ENCODE data around the gene NDST1. TPM values are rescaled to one million over a fixed set of nuclear protein-coding genes. Genes with fewer than 3 reads are reported as not detected.

Gene NDST1
- polyA plus RNA-seq, 1 donor from 2014 or later: 3.1 TPM

DNA sequence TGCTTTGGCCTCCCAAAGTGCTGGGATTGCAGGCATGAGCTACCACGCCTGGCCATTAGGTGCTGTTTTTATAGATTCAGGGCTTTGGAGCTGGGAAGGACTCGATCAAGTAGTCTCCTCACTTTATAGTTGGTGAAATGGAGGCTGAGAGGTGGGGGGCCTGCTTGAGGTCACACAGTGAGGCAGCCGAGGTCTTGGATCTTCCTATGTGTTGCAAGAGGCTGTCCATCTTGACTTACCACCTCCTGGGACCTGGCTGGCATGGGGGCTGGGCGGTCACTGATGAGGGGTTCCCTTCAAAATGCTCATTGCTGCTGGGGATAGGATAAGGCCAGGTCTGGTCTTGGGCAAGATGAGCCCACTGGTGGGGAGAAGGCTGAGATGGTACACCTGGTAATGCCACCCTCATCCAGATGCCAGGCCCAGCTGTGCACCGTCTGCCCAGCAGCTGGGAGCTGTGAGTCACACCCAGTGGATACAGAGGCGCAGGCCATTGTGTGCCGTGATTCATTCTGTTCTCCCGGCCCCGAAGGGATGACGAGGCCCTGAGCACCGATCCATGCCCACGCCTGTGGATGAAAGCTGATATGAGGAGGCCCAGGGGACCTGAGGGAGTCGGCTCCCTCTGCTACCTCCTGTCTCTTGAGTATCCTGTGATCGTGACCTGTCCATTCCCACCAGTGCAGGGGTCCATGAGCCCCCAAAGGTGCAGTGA lies 10.5 kb upstream of the NDST1 start:
- Mint-ChIP-seq H3K4me1 (peaks cover 2 to 11% (median 8%) of the 10 kb centered on the region in 3 donors), H3K36me3 (peaks cover 6% of the 10 kb centered on the region), H3K27ac (no peak overlapping the region), H3K4me3 (no peak overlapping the region), H3K27me3 (no peaks in the 10 kb centered on the region), H3K9me3 (no peaks in the 10 kb centered on the region)

- H3K36me3 Mint-ChIP-seq: peaks cover 6% of the 10 kb centered on the region
- H3K4me3 Mint-ChIP-seq: no peak overlapping the region
- peak overlapping the region in 1 of 3 donors; percentile 63 for H3K27ac Mint-ChIP-seq
- H3K4me1 Mint-ChIP-seq: peaks cover 2 to 11% (median 8%) of the 10 kb centered on the region in 3 donors
- H3K27me3 Mint-ChIP-seq: no peaks in the 10 kb centered on the region
- H3K9me3 Mint-ChIP-seq: no peaks in the 10 kb centered on the region
Observed at GRCh38 chr5:150497989-150498317, 10.0 kb upstream of the NDST1 start.

DNA sequence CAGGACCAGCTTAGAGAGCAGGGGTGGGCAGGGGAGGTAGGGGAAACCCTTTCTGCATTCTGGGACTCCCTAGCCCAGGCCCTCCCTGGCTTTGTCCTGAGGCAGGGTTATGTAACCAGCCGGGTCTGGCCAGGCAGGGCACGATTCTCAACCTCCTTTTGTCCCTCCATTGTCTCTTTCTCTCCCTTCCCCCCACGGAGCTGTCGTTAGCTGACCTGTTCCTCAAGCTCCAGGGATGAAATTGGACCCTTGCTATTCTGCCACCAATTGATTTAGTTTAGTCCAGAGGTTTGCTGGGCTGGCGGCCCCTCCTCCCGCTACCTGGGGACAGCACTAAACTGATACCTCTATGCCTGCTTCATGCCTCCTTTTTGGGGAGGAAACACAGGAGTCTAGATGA lies 9.4 kb upstream of the NDST1 start:
- Mint-ChIP-seq H3K4me1 (peaks cover 2 to 11% (median 8%) of the 10 kb centered on the region in 3 donors), H3K27ac (peak overlapping the region in 1 of 3 donors; percentile 63), H3K4me3 (no peak overlapping the region), H3K27me3 (no peaks in the 10 kb centered on the region), H3K36me3 (peaks cover 6% of the 10 kb centered on the region), H3K9me3 (no peaks in the 10 kb centered on the region)

DNA sequence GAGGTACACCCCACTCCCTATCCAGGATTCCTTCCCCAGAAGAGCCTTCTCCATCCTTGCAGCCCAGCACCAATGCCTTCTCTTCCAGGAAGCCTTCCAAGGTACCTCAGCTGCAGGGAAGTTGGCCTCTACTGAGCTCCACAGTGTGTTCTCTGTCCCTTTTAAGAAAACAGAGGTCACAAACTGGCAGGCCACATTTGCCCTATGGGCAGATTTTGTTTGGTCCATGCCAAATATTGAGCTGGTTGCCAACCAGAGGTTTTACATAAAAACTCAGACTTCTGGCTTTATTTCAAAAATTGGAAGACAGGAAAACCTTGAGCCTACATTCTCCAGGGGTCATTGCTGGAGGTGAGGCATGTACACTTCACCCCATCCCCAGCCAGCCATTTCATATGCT lies 9.0 kb upstream of the NDST1 start:
- H3K4me1 Mint-ChIP-seq: peaks cover 2 to 11% (median 8%) of the 10 kb centered on the region in 3 donors
- peaks cover 6% of the 10 kb centered on the region for H3K36me3 Mint-ChIP-seq
- H3K27ac Mint-ChIP-seq: no peak overlapping the region
- H3K9me3 Mint-ChIP-seq: no peaks in the 10 kb centered on the region
- no peaks in the 10 kb centered on the region for H3K27me3 Mint-ChIP-seq
- H3K4me3 Mint-ChIP-seq: peak overlapping the region in 1 of 4 donors; percentile 17

GRCh38 chr5:150499437-150499956 lies 8.4 kb upstream of the NDST1 start:
- Mint-ChIP-seq H3K4me3 (peak overlapping the region in 1 of 4 donors; percentile 39), H3K27me3 (no peaks in the 10 kb centered on the region), H3K27ac (no peak overlapping the region), H3K36me3 (peaks cover 6% of the 10 kb centered on the region), H3K9me3 (no peaks in the 10 kb centered on the region), H3K4me1 (peaks cover 2 to 11% (median 8%) of the 10 kb centered on the region in 3 donors)

- Mint-ChIP-seq H3K27ac (no peak overlapping the region), H3K4me1 (peaks cover 2 to 11% (median 8%) of the 10 kb centered on the region in 3 donors), H3K27me3 (no peaks in the 10 kb centered on the region)
Observed at GRCh38 chr5:150500328-150500841, 7.5 kb upstream of the NDST1 start.

DNA sequence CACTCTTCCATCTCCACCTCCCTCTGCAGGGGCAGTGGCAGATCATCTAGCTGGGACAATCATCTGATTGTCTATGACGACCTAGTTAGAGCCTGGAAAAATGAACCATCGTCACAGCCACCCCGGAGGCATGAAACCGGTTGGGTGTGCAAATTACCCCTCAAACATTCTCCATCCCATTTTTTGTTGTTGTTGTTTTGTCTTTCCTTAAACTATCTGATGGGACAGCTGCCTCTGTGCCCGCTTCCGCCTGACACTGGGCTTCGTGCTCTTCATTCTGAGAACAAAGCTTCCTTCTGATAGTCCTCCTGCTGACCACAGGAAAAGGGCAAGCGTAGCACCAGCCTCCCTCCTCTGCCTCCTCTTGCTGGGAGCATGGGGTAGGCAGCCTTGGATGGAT lies 7.0 kb upstream of the NDST1 start:
- Mint-ChIP-seq H3K4me1 (peaks cover under 1 to 11% (median 8%) of the 10 kb centered on the region in 3 donors), H3K27me3 (no peaks in the 10 kb centered on the region), H3K27ac (no peak overlapping the region), H3K4me3 (no peak overlapping the region), H3K36me3 (peaks cover 5% of the 10 kb centered on the region), H3K9me3 (no peaks in the 10 kb centered on the region)

More at GRCh38 chr5:150500328-150500841, 7.5 kb upstream of the NDST1 start:
- H3K4me3 Mint-ChIP-seq: no peak overlapping the region
- H3K36me3 Mint-ChIP-seq: peaks cover 6% of the 10 kb centered on the region
- H3K9me3 Mint-ChIP-seq: no peaks in the 10 kb centered on the region

- H3K27me3 Mint-ChIP-seq: no peaks in the 10 kb centered on the region
- no peak overlapping the region for H3K4me3 Mint-ChIP-seq
- no peaks in the 10 kb centered on the region for H3K36me3 Mint-ChIP-seq
- no peaks in the 10 kb centered on the region for H3K9me3 Mint-ChIP-seq
- H3K4me1 Mint-ChIP-seq: peaks cover 0 to 11% (median 6%) of the 10 kb centered on the region in 3 donors
- H3K27ac Mint-ChIP-seq: no peak overlapping the region
Observed at GRCh38 chr5:150502106-150502505, 5.8 kb upstream of the NDST1 start.

- H3K36me3 Mint-ChIP-seq: peaks cover 2% of the 10 kb centered on the region
- H3K9me3 Mint-ChIP-seq: no peaks in the 10 kb centered on the region
- no peak overlapping the region for H3K27ac Mint-ChIP-seq
- H3K4me3 Mint-ChIP-seq: no peak overlapping the region
- H3K4me1 Mint-ChIP-seq: peaks cover 0 to 11% (median 6%) of the 10 kb centered on the region in 3 donors
- H3K27me3 Mint-ChIP-seq: no peaks in the 10 kb centered on the region
Observed at GRCh38 chr5:150502847-150503246, 5.1 kb upstream of the NDST1 start.

DNA sequence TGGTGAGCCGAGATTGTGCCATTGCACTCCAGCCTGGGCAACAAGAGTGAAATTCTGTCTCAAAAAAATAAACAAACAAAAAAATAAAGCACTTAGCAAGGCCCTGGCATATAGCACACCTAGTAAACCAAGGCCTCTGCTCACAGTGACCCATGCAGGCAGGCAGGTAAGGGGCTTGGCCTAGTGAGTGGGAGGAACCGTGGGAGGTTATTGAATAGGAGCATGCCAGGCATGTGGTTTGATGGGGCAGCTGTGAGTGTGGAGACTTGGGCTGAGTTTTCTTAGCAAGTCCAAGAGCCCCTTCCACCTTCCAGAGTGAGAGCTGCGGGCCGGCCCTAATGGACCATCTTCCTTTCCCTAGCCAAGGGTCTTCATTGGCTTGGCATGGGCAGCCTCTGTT lies 4.5 kb upstream of the NDST1 start:
- H3K4me3 Mint-ChIP-seq: no peak overlapping the region
- H3K27me3 Mint-ChIP-seq: no peaks in the 10 kb centered on the region
- no peak overlapping the region for H3K27ac Mint-ChIP-seq
- H3K4me1 Mint-ChIP-seq: peaks cover 0 to 11% (median 6%) of the 10 kb centered on the region in 3 donors
- peaks cover 2% of the 10 kb centered on the region for H3K36me3 Mint-ChIP-seq
- H3K9me3 Mint-ChIP-seq: no peaks in the 10 kb centered on the region

DNA sequence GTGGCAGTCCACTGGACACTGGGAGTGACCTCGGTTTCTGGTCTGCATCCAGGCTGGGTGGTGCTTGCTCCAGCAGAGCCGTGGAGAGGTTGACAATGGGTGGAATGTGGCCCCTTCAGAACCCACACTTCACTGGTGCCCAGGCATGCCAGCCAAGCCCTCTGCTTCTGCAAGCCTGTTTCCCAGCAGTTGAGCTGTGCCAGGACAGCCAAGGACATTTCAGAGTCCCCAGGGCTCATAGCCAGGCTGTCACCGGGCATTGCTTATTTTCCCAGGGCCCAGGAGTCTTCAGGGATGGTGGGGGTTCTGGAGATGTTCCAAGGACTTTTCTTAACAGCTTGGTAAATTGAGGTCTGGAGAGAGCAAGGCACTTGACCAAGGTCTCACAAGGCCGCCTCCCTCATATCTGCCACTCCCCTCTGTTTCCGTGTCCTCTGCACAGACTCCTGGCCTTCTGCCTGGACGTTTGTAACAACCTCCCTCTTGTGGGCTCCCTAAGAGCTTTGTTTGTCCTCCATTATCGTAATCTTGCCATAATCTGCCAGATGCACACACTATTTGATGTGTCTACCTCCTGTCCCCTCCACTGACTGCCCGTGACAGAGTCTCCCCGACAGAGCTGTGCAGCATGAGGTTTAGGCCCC lies 3.8 kb upstream of the NDST1 start:
- no peak overlapping the region for H3K4me3 Mint-ChIP-seq
- no peak overlapping the region for H3K27ac Mint-ChIP-seq
- H3K4me1 Mint-ChIP-seq: peaks cover 0 to 6% (median 6%) of the 10 kb centered on the region in 3 donors
- no peaks in the 10 kb centered on the region for H3K27me3 Mint-ChIP-seq
- peaks cover 2% of the 10 kb centered on the region for H3K36me3 Mint-ChIP-seq
- H3K9me3 Mint-ChIP-seq: no peaks in the 10 kb centered on the region

DNA sequence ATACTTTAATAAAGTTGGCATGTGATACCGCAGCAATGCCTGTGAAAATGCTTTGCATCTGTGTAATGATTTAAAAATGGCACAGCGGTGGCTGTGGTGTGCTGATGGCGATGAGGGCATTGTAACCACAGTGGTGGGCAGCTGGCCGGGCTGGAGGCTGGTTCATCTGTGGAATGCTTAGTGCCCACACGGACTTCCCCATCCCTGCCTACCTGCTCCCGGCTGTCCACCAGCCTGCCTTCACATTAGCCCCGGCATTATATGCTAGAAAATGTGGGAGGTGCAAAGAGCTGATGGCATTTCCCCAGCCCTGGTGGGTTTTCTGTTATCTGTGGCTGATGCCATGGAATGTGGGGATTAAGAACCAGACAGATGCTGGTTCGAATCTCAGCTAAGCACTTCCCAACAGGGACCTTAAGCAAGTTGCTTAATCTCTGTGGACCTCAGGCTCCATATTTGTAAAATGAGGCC lies 2.9 kb upstream of the NDST1 start:
- peaks cover 2% of the 10 kb centered on the region for H3K36me3 Mint-ChIP-seq
- no peaks in the 10 kb centered on the region for H3K27me3 Mint-ChIP-seq
- H3K4me3 Mint-ChIP-seq: no peak overlapping the region
- no peaks in the 10 kb centered on the region for H3K9me3 Mint-ChIP-seq
- no peak overlapping the region for H3K27ac Mint-ChIP-seq
- no peaks in the 10 kb centered on the region for H3K4me1 Mint-ChIP-seq

- H3K27ac Mint-ChIP-seq: no peak overlapping the region
- H3K4me1 Mint-ChIP-seq: no peaks in the 10 kb centered on the region
- no peaks in the 10 kb centered on the region for H3K27me3 Mint-ChIP-seq
- H3K36me3 Mint-ChIP-seq: peaks cover 2% of the 10 kb centered on the region
- no peaks in the 10 kb centered on the region for H3K9me3 Mint-ChIP-seq
- no peak overlapping the region for H3K4me3 Mint-ChIP-seq
Observed at GRCh38 chr5:150505816-150506215, 2.1 kb upstream of the NDST1 start.

DNA sequence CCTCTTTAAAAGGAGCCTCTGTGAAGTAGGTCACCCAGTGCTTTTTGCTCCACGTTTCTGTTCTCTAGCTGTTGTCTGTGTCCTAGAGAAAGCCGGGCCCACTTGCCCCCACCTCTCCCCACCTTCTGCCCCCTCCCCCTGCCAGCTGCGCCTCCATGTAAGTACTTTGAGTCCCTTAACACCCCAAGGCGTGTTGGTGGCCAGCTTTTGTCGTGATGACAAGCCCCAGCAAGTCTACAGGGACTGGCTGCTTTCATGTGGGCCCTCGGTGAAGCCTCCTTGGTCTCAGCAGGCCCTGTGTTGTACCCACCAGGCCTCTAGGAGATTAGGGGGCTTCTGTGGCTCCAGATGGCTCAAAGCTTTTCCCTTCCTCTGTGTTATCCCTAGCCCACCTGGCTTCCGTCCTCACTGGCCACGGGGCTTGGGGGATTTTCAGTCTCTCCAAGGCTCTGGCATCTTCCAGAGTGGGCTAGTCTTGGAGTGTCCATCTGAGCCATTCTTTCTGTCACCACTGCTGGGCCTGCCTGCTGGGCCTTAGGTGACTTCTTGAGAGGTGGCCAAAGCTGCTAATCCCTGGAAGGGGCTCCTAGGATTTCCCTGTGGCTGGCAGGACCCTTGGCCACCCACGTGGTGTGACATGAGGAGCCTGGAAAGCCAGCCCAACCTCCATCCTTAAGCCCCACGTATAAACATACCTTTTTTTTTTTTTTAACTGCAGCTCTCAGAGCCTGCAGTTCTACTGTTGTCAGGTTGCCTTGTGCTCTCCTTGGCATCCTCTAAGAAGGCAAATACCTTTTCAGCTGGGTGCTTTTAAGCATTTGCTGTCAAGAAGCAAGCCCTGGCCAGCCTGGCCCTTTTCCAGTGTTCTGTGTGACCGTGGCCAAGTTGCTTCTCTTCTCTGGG lies 1.1 kb upstream of the NDST1 start:
- Mint-ChIP-seq H3K9me3 (no peaks in the 10 kb centered on the region), H3K27ac (no peak overlapping the region), H3K4me3 (no peak overlapping the region), H3K36me3 (peaks cover 2% of the 10 kb centered on the region), H3K27me3 (no peaks in the 10 kb centered on the region), H3K4me1 (peaks cover 0 to 4% (median 0%) of the 10 kb centered on the region in 3 donors)

- no peaks in the 10 kb centered on the region for H3K27me3 Mint-ChIP-seq
- H3K4me3 Mint-ChIP-seq: no peak overlapping the region
- H3K4me1 Mint-ChIP-seq: peaks cover 0 to 6% (median 2%) of the 10 kb centered on the region in 3 donors
Observed at GRCh38 chr5:150508277-150508640, 328 bp downstream of the NDST1 start.

More at GRCh38 chr5:150508277-150508640, 328 bp downstream of the NDST1 start:
- H3K36me3 Mint-ChIP-seq: peaks cover 3% of the 10 kb centered on the region
- peak overlapping the region in 1 of 3 donors; percentile 88 for H3K27ac Mint-ChIP-seq
- no peaks in the 10 kb centered on the region for H3K9me3 Mint-ChIP-seq

Measured in IgD-negative memory B cell (primary cell).